Esophagus muscularis mucosa (tissue), 4 donors: Measurements from ENCODE around the gene SERPINI1. TPM values are rescaled to one million over a fixed set of nuclear protein-coding genes. Genes with fewer than 3 reads are reported as not detected.

Experiments used
- DNase-seq: peaks from one replicate; pipeline ENCODE4 v3.0.0-alpha.2; 2017; ENCODE audit errors: extremely low spot score
- H3K27ac ChIP-seq, 4 donors: fragments of 200-600 bp; sonication (generic); replicated peaks in 1 of 4; 1 replicate in 3 of 4; 2 replicates in 1 of 4; pipeline ENCODE4 v1.5.1; 2016 to 2019; ENCODE audit warnings: mild to moderate bottlenecking in 1 of 4
- H3K27me3 ChIP-seq, 4 donors: fragments of 200-600 bp; sonication (generic); one replicate each; pipeline versions ENCODE4 v1.5.1 to v1.6.0; 2016 to 2019
- H3K36me3 ChIP-seq, 4 donors: fragments of 200-600 bp; sonication (generic); one replicate each; pipeline ENCODE4 v1.5.1; 2016 to 2019
- H3K4me1 ChIP-seq, 4 donors: fragments of 200-600 bp; sonication (generic); one replicate each; pipeline ENCODE4 v1.5.1; 2016 to 2019
- H3K4me3 ChIP-seq, 4 donors: fragments of 200-600 bp; sonication (generic); 1 replicate in 2 of 4; 2 replicates in 2 of 4; pipeline ENCODE4 v1.5.1; 2016 to 2019; ENCODE audit warnings: mild to moderate bottlenecking in 4 of 4, moderate library complexity in 1 of 4
- H3K9me3 ChIP-seq, 4 donors: fragments of 200-600 bp; sonication (generic); 1 replicate in 3 of 4; 2 replicates in 1 of 4; pipeline ENCODE4 v1.5.1; 2016 to 2019
- EP300 ChIP-seq: sonication (generic); formaldehyde crosslinking; IDR thresholded peaks from one replicate; pipeline ENCODE4 v1.6.1; 2017; ENCODE audit warnings: antibody characterized with exemption
- POLR2A ChIP-seq: fragments of 450-650 bp; IDR thresholded peaks from one replicate; pipeline ENCODE4 v1.6.1; 2017; ENCODE audit warnings: antibody characterized with exemption, moderate library complexity, mild to moderate bottlenecking, low read depth
- POLR2AphosphoS5 ChIP-seq, 2 donors: sonication (generic); formaldehyde crosslinking; IDR thresholded peaks; one replicate each; pipeline ENCODE4 v1.6.1; 2017; ENCODE audit warnings: antibody characterized with exemption in 2 of 2
- WGBS: methylation state at CpG from one replicate; pipeline ENCODE4 v1.1.5; 2018; 5-methylcytosine and 5-hydroxymethylcytosine counted together
- intact Hi-C: fragments of 100-400 bp; cut with DNase I; formaldehyde crosslinking; loops from one replicate; pipeline ENCODE4 v1.15.1; 2023
- total RNA-seq, 4 donors: library from RNA; depleted of rRNA; stranded (reverse); fragments of >200 nt; gene quantifications; one replicate each; pipeline versions ENCODE4 v1.1.0 to v1.2.1, GENCODE V29; 2016
- TF ChIP-seq, protein P1 (sequence below), 3 experiments: fragments of 200-600 bp in 2 of 3; fragments of 450-650 bp in 1 of 3; sonication (generic) in 2 of 3; IDR thresholded peaks; one replicate each; pipeline ENCODE4 v1.5.1; 2017 to 2019; ENCODE audit warnings: antibody characterized with exemption in 3 of 3, mild to moderate bottlenecking in 2 of 3, moderate library complexity in 1 of 3

The SERPINI1 gene
- total RNA-seq, 4 donors from 2014 or later: 3.1 to 7.1 (median 4.1) TPM

DNA sequence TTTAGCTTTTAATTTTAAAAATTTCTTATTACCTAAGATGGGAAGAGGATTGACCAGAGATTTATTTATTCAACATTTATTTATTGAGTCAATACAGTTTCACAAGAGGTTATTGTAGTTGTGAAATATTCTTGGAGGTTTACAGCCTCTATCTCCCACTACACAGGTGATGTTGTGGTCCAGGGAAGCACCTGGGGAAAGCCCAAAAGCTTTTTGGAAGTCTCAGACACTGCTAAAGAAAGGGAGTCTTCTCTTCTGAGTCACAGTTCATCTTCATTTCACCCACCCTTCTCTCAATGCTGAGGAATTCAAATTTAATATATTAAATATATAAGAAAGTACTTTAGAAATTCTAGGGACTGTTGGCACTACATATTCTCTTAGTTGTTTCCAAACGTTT lies 41.8 kb downstream of the SERPINI1 start:
- Histone ChIP-seq H3K9me3 (peaks cover 0 to 5% (median 0%) of the 10 kb centered on the region in 4 donors), H3K27me3 (no peaks in the 10 kb centered on the region), H3K27ac (no peak overlapping the region), H3K36me3 (no peaks in the 10 kb centered on the region), H3K4me1 (no peaks in the 10 kb centered on the region), H3K4me3 (no peak overlapping the region)
- TF ChIP-seq EP300: no peak
- TF ChIP-seq, protein P1, sequence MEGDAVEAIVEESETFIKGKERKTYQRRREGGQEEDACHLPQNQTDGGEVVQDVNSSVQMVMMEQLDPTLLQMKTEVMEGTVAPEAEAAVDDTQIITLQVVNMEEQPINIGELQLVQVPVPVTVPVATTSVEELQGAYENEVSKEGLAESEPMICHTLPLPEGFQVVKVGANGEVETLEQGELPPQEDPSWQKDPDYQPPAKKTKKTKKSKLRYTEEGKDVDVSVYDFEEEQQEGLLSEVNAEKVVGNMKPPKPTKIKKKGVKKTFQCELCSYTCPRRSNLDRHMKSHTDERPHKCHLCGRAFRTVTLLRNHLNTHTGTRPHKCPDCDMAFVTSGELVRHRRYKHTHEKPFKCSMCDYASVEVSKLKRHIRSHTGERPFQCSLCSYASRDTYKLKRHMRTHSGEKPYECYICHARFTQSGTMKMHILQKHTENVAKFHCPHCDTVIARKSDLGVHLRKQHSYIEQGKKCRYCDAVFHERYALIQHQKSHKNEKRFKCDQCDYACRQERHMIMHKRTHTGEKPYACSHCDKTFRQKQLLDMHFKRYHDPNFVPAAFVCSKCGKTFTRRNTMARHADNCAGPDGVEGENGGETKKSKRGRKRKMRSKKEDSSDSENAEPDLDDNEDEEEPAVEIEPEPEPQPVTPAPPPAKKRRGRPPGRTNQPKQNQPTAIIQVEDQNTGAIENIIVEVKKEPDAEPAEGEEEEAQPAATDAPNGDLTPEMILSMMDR (IDR thresholded peaks at IDR 0.05): no peak
- no peak for TF ChIP-seq POLR2AphosphoS5 (IDR thresholded peaks at IDR 0.05)
- no peak for TF ChIP-seq POLR2A
- intact Hi-C loops: no loop called here
- 65% methylated on average over 1 of the region's 1 CpG for WGBS
- DNase-seq: no peak

DNA sequence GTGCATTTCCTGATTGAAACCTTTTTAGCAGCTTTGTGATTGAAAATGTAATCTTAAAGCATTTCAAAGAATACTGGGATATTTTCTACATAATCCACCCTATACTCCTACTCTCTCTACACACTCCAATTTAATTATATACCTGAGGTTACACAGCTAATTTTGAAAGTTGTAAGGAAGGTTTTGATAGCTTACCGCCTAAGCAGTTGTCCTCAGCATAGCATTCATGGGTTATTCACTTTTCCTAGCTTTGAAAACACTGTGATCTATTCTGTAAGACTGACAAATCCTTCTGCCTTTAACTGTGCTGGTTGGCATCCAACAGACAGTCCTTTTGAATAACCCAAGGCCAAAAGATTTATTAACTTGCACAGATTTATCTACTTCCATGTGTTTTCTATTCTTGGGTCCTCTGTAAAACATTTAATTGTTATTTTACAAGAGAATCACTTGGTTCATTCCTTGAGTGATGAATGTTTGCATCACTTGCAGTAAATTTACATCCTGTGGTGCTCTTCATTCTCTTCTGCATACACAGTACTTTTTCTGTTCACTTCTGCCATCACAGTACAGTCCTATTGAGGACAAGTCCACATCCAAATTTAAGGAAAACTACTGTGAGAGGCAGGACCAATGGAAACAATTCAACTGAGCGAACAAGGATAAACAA lies 44.8 kb downstream of the SERPINI1 start:
- Histone ChIP-seq H3K27me3 (no peaks in the 10 kb centered on the region), H3K36me3 (no peaks in the 10 kb centered on the region), H3K9me3 (peaks cover 0 to 5% (median 0%) of the 10 kb centered on the region in 4 donors), H3K27ac (no peak overlapping the region), H3K4me3 (no peak overlapping the region), H3K4me1 (peaks cover 5 to 11% (median 7%) of the 10 kb centered on the region in 4 donors)
- no peak for DNase-seq
- TF ChIP-seq EP300: no peak
- TF ChIP-seq, protein P1 (IDR thresholded peaks at IDR 0.05): no peak
- TF ChIP-seq POLR2AphosphoS5 (IDR thresholded peaks at IDR 0.05): no peak
- no peak for TF ChIP-seq POLR2A
- intact Hi-C loops: no loop called here
- WGBS: 94% methylated on average over 2 of the region's 2 CpGs

DNA sequence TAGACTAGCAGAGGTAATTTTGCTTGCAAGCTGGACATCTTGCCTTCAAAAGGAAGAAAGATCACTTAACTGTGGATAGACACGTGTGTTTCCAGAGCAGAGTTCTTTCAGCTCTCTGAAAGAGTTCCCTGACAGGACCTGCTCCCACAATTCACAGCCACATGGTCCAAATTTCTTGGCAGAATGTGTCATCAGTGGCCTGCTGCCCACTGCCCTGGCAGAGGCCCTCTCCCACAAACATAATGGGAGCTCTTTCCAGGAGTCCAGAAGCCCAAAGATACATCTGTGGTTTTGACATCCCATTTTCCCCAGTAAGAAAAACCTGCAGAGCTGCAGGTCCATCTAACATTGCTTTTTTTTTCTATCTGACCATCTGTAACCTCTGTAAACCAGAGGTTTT lies 48.3 kb downstream of the SERPINI1 start:
- intact Hi-C loops: no loop called here
- 27% methylated on average over 1 of the region's 1 CpG for WGBS
- Histone ChIP-seq H3K9me3 (no peaks in the 10 kb centered on the region), H3K4me3 (no peak overlapping the region), H3K36me3 (no peaks in the 10 kb centered on the region), H3K27me3 (no peaks in the 10 kb centered on the region), H3K27ac (no peak overlapping the region), H3K4me1 (peaks cover 5 to 11% (median 8%) of the 10 kb centered on the region in 4 donors)
- TF ChIP-seq POLR2A: no peak
- TF ChIP-seq EP300: no peak
- TF ChIP-seq, protein P1 (IDR thresholded peaks at IDR 0.05): no peak
- no peak for TF ChIP-seq POLR2AphosphoS5 (IDR thresholded peaks at IDR 0.05)
- no peak for DNase-seq

DNA sequence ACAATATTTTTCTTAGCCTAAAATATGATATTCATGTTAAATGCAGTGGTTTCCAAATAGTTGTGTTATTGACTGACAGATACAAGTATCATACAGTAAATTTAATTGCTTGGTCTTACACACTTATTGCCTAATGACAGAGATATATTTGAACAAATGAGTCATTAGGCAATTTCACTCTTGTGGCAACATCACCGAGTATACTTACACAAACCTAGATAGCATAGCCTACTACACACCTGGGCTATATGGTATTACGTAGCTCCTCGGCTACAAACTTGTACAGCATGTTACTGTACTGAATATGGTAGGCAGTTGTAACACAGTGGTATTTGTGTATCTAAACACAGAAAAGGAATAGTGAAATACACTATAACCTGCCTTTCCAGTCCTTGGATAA lies 50.3 kb downstream of the SERPINI1 start:
- H3K9me3 ChIP-seq: no peaks in the 10 kb centered on the region
- H3K27ac ChIP-seq: no peak overlapping the region
- H3K4me3 ChIP-seq: no peak overlapping the region
- no peak for DNase-seq
- TF ChIP-seq, protein P1 (IDR thresholded peaks at IDR 0.05): no peak
- no peak for TF ChIP-seq POLR2A
- TF ChIP-seq POLR2AphosphoS5 (IDR thresholded peaks at IDR 0.05): no peak
- TF ChIP-seq EP300: no peak
- 90% methylated on average over 3 of the region's 3 CpGs for WGBS
- H3K36me3 ChIP-seq: no peaks in the 10 kb centered on the region
- H3K27me3 ChIP-seq: no peaks in the 10 kb centered on the region
- H3K4me1 ChIP-seq: peaks cover 5 to 11% (median 8%) of the 10 kb centered on the region in 4 donors
- intact Hi-C loops: no loop called here

DNA sequence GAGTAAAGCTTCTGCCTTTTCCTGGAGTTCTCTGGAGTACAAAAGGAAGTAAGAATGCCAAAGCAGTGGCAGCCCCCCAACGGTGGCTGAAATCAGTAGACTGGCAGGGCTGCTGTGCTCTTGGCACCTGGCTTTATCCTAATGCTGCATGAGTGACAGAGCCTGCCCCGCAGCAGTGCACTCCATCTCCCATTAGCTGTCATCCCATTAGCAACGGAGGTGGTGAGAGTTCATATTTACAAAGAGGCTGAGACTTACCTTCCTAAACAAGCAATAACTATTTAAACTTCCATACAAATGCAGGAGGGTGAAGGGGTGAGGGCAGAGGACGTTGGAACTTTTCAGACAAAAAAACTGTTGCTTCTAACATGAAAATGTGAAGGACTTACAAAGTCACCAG lies 51.9 kb downstream of the SERPINI1 start:
- Histone ChIP-seq H3K36me3 (no peaks in the 10 kb centered on the region), H3K4me3 (no peak overlapping the region), H3K4me1 (peaks cover 5 to 11% (median 8%) of the 10 kb centered on the region in 4 donors), H3K9me3 (no peaks in the 10 kb centered on the region), H3K27ac (no peak overlapping the region), H3K27me3 (no peaks in the 10 kb centered on the region)
- WGBS: 51% methylated on average over 4 of the region's 4 CpGs
- intact Hi-C loops: no loop called here
- DNase-seq: no peak
- TF ChIP-seq POLR2A: no peak
- TF ChIP-seq EP300: no peak
- no peak for TF ChIP-seq POLR2AphosphoS5 (IDR thresholded peaks at IDR 0.05)
- TF ChIP-seq, protein P1 (IDR thresholded peaks at IDR 0.05): no peak
